CD1c-positive myeloid dendritic cell (primary cell): ENCODE measurements around the gene DFFB.
A peak's percentile ranks its signal among the peaks of the same experiment; 100 is the strongest.

Source experiments
- DNase-seq: peaks from one replicate; pipeline ENCODE4 v3.0.0-alpha.2; 2016; ENCODE audit errors: extremely low spot score

Gene DFFB

DNA sequence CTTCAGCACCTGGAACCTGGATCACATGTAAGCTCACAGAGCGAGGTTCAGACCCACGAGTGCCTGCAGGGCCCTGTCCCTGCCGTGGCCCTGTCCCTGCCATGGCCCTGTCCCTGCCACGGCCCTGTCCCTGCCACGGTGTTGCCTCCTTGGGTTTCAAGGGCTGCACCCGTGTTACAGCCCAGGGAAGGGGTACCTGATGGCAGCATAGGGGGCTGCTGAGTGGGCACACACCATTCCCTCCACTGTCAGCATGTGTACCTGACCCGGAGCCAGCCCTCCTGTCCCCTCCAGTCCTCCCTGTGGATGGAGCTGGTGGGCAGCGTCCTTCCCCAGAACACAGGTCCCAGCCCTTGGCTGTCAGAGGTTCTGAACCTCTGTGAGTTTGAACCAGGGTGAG is 15.3 kb downstream of the DFFB start:
- DNase-seq, result no peak

DNA sequence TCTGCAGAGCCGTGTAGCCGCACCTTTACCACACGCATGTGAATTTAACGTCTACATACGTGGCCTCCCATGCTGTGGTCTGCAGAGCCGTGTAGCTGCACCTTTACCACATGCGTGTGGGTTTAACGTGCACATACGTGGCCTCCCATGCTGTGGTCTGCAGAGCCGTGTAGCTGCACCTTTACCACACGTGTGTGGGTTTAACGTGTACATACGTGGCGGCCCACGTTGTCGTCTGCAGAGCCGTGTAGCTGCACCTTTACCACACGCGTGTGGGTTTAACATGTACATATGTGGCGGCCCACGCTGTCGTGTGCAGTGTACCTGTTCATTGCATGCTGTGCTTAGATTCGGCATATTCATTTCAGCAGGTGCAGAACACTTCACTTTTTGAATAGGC is 17.5 kb downstream of the DFFB start:
- no peak for DNase-seq

DNA sequence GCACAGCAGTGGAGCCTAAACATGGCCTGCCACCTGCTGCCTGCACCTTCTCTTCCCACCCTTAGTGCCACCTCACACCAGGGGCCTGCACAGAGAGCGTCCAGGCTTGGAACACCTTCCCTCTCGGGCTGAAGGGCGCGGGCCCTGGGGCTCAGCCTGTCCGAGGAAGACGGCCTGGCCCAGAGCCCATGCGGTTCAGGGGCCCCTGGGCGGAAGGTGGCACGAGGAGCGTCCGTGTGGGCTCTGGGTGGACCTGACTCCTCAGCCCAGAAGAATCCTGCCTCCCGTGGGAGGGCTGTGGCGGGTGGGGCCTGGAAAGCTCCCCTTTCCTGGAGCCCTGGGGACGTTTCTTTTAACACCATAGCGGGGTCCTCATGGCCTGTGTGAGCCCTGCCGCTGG is 19.4 kb downstream of the DFFB start:
- DNase-seq, result no peak

DNA sequence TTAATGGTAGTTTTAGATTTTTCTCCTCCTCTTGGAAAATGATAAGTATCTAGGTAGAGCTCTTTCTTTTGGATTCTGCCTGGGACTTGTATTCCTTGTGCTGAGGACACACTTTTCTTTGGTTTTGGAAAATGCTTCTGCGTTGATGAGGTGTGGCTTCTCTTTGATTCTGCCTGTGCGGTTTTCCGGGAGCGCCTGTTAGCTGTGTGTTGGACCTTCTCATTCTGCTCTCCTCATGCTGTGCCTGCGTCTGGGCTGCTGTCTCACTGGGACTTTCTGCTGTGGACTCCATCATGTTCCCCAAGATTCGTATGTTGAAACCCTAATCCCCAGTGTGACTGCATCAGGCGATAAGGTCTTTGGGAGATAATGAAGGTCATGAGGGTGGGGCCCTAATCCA is 21.8 kb downstream of the DFFB start:
- no peak for DNase-seq

DNA sequence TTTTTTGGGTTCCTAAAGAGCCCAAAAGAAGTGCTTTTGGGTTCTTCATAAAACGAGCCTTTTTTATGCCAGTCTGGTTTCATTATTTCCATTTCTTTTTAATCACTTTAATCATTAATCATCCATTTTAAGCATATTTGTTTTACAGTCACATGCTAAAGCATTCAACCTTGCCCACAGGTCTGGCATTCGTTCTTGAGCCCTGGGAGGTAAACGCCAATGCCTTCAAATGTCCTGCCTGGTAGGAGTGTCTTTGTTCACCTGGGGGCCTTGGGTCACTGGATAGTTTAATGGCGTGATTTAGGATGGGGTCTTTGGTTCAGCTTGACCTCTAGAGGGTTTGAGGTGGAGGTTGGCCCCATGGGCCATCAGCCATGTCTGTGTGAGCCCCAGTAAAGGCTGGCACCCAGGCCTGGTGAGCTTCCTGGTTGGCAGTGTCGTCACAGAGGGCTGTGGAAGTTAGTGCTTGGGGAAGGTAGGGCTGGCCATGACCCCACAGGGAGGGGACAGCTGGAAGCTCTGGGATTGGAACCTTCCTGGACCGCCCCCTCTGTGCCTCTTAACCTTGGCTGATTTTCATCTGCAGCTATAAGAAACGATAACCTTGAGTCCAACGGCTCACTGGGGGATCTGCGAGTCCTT is 22.6 kb downstream of the DFFB start:
- no peak for DNase-seq

DNA sequence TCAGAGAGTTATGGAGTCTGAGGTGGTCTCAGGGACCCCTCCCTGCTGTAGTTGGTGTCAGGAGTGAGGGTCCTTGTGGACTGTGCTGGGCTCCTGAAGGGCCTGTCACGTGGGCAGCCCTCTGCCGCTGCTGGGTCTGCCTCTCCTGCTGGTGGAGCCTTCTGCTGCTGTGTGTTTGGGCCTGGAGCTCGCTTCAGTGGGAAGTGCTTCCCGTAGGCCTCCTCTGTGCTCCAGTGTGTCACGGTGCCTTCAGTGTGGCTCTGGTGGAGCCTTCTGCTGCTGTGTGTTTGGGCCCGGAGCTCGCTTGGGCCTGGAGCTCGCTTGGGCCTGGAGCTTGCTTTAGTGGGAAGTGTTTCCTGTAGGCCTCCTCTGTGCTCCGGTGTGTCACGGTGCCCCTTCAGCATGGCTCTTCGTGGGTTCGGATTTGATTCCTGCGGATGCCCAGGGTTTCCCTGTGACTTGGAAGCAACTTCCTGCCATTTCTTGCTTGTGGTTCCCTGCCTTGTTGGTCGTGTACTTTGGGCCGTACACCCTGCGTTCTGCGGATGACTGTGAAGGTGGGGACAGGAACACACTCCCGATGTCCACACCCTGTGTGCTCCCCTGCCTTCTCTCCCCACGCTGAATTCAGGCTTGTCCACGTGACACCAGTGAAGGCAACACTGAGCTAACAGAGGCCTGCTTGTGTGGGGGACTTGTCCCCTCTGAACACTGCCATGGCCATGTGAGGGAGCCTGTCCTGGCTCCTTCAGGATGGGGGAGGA is 23.3 kb downstream of the DFFB start:
- DNase-seq, result no peak

DNA sequence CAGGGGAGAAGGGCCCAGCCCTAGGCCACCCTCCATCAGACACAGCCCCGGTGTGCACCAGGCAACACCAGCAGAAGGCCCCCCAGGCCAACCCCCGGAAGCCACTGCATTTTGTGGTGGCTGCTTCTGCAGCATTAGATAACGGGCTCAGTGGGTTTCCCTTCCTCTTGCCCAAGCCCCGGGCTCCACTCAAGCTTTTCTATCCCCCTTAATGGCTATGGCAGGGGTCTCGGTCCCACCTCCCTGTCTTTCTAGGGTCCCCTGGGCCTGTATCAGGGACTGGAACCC is 23.9 kb downstream of the DFFB start:
- no peak for DNase-seq

DNA sequence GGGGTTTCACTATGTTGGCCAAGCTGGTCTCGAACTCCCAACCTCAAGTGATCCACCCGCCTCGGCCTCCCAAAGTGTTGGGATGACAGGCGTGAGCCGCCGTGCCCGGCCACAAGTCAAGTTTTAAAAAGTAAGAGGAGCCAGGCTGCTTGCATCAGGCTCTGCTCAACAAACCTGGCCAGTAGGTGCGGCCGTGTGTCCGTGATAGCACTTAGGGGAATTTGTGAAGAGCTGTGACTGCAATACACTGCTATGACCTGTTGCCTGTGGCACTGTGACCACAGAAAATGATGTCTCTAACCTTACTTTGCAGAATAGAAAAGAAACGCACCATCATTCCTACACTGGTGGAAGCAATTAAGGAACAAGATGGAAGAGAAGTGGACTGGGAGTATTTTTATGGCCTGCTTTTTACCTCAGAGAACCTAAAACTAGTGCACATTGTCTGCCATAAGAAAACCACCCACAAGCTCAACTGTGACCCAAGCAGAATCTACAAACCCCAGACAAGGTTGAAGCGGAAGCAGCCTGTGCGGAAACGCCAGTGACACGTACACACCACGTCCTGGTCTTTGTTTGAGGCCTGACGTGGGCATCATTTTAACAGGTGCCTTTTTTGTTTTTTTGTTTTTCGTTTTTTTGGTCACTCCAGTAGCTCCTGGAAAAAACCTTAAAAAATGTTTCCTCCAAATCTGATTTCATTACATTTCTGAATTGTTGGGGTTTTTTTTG is 26.1 kb downstream of the DFFB start:
- no peak for DNase-seq

DNA sequence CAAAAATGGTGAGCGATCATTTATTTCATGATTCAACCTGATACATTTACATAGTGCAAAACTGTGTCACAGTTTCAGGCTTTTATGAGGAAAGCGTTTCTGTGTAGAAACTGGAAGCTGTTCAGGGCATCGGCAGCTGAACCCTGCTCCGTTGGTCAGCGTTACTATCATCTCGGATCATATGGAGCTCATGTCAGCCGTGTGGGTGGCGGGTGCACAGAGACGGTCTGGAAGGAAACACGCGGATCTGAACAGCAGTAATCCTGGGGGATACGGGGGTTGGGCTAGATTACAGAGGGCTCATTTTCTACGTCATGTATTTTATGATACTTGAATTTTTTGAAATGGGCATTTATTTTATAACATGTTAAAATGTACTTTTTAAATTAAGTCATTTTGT is 27.7 kb downstream of the DFFB start:
- no peak for DNase-seq

DNA sequence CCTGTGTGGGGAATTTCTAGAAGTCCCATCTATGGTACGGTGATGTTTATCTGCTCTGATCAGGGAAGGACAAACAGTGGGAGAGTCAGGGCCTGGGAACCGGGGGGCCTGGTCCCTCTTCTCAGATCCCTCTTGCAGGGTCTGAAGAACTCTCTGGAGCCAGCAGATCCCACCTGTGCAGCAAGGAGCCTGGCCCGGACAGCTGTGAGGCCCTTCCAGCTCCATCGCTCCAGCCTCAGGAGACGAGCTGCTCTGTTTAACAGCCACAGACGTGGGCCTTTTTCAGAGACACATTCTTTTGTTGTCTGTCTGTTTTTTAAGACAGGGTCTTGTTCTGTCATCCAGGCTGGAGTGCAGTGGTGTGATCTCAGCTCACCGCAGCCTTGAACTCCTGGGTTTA is 28.3 kb downstream of the DFFB start:
- DNase-seq, result no peak

DNA sequence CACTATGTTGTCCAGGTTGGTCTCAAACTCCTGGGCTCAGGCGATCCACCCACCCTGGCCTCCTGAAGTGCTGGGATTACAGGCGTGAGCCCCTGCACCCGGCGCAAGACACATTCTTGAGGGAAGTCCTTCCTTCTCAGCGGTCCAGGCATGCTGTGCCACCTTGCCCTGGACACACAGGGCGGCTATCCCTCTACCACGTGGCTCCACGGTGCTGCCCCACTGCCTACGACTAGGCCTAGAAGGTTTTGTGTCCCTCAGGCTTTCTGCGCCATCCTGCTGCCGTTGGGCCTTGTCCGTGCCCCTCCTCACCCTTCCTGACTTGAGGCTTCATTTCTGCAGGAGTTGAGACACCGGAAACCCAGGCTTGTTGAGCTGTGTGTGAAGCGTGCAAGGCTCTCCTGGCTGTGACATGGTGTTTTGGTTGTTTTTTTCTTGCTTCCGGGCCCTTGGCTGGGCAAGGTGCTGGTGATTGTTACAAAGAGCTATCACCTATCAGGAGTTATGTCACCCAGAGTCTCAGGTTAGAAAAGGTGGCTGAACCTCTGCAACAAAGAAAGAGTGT is 28.9 kb downstream of the DFFB start:
- no peak for DNase-seq

DNA sequence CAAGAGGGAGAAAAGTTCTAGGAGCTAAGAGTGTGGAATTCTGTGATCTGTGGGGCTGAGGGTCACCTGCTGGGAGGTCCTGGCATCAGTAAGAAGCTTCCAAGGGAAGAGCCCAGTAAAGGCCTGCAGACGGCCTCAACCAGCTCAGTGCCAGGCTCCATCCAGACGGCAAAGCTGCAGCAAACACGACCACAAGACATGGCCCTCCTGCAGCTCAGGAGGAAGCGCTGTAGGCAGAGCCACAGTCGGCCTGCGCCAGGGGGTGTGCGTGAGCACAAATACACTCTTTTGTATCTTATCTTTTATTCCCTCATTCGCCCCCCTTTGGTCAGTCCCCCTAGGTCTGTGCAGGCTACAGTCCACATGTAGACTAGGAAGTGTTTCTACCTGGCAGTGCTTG is 29.4 kb downstream of the DFFB start:
- no peak for DNase-seq

DNA sequence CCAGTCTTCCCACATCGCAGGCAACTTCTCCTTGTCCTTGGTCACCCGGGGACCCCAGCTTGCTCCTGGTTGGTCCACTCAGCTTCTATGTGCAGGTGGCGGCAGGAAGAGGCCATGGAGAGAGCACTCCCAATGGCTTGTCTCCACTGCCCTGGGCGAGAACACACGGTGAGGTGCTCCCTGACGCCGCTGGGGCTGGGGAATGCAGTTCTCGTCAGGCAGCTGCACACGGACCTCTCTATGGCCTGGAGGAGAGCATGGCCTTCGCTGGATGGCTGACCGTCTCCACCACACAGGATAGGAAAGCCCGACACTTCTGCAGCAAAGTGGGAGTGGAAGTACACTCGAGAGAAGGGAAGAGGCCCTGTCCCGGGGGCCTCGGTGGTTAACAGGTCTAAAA is 31.0 kb downstream of the DFFB start:
- DNase-seq, result no peak

DNA sequence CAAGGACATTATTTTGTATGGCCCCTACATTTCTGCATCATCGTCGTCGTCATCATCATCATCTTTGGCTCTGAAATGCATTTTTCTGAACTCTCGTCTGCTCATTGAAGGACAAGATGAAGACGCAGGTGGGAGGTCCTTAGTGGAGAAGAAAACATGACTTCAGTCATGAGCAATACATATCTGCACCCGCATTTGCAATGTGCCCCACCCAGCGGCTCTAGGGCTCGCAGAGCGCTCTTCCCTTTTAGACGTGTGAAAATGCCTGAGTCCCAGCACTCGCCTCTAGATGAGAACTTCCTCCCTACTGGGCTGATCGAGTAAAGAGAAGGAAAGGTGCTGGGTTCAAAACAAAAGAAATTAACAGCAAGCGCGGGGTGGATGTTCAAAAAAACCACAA is 32.7 kb downstream of the DFFB start:
- peak; percentile 32 for DNase-seq

DNA sequence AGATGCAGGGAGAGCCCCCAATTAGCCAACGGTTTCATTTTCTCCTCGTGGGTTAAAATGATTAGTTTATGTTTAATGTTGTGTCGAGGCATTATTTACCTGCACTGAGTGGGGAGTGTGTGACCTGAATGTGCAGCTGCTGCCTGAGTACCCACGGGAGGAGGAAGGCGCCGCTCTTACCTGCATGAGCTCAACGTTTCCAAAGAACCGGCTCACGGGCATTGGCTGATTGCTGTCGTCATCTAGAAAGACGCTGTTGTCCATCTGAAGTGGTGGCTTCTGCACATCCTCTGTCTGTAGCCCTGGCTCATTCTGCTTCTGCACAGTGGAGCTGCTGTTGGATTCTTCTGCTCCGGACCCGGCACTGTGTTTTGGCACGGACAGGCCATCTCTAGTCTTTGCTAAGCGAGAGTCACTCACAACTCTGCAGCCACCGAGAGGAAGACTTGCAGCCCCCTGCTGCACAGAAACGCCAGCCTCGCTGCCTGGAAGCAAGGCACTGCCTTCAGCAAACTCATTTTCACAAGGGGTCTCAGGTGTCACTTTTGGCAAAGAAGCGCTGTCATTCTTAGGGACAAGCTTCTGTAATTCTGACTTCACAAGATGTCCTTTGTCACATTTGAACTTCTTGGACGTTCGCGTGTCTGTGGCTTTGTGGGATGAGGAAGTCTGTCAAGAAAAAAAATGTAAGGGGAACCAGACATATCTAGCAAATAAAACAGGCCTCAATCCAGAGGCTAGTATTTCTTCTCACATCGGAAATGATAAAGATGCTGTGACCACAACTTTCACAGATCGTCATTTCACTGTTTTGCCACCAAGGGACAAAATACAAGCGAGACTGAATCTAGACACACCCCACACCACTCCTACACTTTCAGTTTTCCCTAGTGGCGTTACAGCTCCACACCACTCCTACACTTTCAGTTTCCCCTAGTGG is 33.4 kb downstream of the DFFB start:
- DNase-seq, result peak; percentile 83

DNA sequence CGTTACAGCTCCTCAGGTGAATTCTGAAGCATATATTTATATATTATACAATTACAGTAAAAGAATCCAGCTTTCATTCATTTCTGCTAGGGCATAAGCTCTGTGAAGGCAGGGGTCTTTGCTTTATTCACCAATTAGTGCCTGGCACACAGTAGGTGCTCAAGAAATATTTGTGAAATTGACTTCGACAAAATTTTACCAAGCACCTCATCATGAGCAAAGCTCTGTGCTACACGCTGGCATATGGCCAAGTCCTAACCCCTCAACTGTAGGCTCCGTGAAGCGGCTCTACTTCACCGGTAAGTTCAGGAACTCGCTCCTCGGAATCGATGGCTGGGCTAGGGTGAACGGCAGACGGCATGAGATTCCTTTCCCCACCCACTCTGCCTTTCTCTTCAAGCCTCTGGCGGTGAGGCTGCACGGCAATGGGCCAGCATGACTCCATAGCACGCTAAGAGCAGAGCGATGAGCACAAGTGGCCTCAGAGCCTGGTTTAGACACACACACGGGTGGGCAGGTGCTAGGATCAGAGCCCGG is 34.1 kb downstream of the DFFB start:
- no peak for DNase-seq

DNA sequence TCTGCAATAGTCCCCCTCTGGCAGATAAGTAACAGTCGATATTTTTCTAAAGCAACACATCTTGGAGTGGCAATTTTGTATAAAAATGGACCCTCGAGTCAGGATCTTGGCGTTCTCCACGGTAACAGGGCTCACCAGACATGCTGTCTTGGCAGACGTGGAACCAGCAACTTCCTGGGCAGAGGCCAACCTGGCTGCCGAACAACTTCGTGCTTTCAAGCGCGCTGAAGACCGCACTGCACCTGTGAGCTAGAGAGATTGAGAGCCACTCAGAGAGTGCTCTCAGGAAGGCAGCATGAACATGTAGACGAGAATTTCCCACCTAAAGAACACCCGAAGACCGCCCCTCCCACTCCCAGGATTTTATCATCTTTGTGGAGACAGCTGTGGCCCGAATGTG is 35.5 kb downstream of the DFFB start:
- no peak for DNase-seq

DNA sequence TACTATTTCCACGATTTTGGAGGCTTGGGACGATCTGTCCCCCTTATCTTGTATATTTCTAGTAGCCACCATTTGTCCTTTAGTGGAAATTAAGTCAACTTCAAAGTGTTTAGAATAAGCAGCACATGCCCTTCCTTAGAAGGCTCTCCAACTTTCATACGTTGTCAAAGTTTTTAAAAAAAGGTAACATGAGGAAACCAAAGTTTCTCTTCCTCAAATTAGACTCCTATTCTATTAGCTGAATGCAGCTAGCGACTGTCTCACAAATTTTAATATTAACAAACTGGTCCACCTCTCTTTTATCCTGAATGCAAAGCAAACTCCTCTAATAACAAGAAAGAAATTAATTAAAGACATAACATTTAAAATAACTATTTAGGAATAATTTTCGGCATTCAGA is 35.9 kb downstream of the DFFB start:
- DNase-seq, result peak; percentile 26

DNA sequence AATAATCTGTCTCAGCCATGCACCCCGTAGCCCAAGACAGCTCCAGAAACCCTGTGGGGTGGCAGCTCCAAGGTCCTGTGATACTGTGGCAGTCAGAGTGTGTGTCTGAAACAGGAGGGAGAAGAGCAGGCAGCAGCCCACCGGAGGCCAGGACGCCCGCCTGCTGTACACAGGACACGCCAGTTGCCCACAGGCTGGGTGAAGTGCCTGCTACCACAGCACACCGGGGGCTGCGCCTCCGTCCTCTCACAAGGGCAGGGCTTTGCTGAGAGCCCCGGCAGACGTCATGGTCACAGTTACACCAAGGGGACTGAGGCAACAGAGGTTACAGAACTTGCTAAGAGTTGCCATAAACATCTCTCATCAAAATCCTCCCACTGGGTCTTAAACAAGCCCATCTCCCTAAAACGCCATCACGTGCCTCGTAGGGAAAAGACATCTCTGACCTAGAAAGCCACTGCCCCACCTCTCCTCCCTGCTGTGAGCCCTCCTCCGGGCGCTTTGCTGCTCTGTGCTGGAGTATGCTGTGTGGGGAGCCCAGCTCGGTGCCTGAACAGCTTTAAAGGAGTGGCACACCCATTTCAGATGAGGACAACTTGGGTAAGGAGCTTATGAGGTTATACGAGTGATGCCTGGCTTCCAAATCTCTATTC is 37.5 kb downstream of the DFFB start:
- no peak for DNase-seq

DNA sequence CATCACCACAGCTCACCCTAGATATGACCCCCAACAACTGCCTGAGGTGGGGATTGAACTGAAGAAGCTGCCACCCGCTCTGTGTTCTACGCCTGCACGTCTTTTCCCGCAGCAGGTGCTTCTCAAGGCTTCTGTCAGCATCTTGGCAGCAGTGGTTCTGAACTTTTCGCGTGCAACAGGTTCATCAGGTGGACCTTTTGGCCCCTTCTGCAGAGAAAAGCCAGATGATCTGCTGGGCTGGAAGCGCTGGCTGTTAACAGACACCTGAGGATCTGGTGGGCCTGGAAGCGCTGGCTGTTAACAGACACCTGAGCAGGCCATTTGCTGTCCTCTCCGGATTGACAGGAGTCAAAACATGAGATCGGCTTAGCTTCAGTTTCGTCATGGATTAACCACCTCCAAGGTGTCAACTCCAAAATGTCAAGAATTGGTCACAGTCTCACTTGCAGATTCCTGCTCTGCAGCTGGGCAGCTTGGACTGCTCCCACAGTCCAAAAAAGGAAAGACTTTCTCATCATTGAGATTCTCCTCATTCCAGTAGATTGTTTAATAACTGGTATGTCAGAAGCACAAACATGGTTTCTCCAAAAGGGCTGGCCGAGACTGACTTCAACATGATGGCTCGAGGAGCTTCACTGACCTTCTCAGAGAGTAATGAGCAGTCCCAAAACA is 38.1 kb downstream of the DFFB start:
- DNase-seq, result no peak

DNA sequence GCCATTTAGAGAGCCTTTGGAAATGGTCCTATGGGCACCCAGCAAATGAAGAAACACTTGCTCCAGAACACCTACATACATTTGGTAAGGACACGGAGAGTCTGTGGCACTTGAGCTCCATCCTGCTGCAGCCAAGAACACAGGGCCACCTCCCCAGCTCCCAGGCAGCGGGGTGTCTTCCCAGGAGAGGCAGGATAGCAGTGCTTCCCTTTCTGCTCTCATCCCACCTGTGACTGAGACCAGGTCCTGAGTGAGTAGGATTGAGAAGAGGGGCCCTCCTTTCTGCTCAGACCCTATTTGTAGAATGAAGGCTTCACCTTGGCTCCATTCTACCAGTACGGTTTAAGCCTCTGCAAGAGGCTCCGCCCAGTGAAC is 38.7 kb downstream of the DFFB start:
- DNase-seq, result no peak
